ENCODE measurements around the gene CCL7.

The CCL7 gene

GRCh38 chr17:34265711-34266110, 4.3 kb upstream of the CCL7 start:
- FAIRE-seq, result no peak
- DNase-seq (ENCODE audit: insufficient read length, low spot score), result no peak
- no peak for TF ChIP-seq TAF1 (IDR thresholded peaks at IDR 0.05; ENCODE audit: low read depth, low read length)

GRCh38 chr17:34275881-34276280, 5.9 kb downstream of the CCL7 start:
- FAIRE-seq (no peak), DNase-seq (ENCODE audit: insufficient read length, low spot score) (no peak)
- TF ChIP-seq TAF1 (IDR thresholded peaks at IDR 0.05; ENCODE audit: low read depth, low read length) (no peak), SPI1 (IDR thresholded peaks at IDR 0.05; ENCODE audit: low read depth, low read length) (no peak), POLR2A (IDR thresholded peaks at IDR 0.05; ENCODE audit: low read depth, low read length) (no peak), PAX5 (IDR thresholded peaks at IDR 0.05; ENCODE audit: insufficient read depth, low read length, severe bottlenecking) (no peak), POU2F2 (IDR thresholded peaks at IDR 0.05; ENCODE audit: low read depth, low read length) (no peak), POLR2AphosphoS5 (IDR thresholded peaks at IDR 0.05; ENCODE audit: low read depth, low read length) (no peak)

- TF ChIP-seq SPI1 (IDR thresholded peaks at IDR 0.05; ENCODE audit: low read depth, low read length), result no peak
- TF ChIP-seq TAF1 (IDR thresholded peaks at IDR 0.05; ENCODE audit: low read depth, low read length), result no peak
- no peak for TF ChIP-seq PAX5 (IDR thresholded peaks at IDR 0.05; ENCODE audit: insufficient read depth, low read length, severe bottlenecking)
- TF ChIP-seq POU2F2 (IDR thresholded peaks at IDR 0.05; ENCODE audit: low read depth, low read length), result no peak
- no peak for TF ChIP-seq POLR2AphosphoS5 (IDR thresholded peaks at IDR 0.05; ENCODE audit: low read depth, low read length)
- TF ChIP-seq POLR2A (IDR thresholded peaks at IDR 0.05; ENCODE audit: low read depth, low read length), result no peak
- FAIRE-seq (no peak), DNase-seq (ENCODE audit: insufficient read length, low spot score) (no peak)
Observed at GRCh38 chr17:34276826-34277225, 6.8 kb downstream of the CCL7 start.

- FAIRE-seq, result no peak
- DNase-seq (ENCODE audit: insufficient read length, low spot score), result no peak
- TF ChIP-seq POU2F2 (IDR thresholded peaks at IDR 0.05; ENCODE audit: low read depth, low read length), result no peak
- no peak for TF ChIP-seq TAF1 (IDR thresholded peaks at IDR 0.05; ENCODE audit: low read depth, low read length)
- TF ChIP-seq POLR2A (IDR thresholded peaks at IDR 0.05; ENCODE audit: low read depth, low read length), result no peak
- no peak for TF ChIP-seq SPI1 (IDR thresholded peaks at IDR 0.05; ENCODE audit: low read depth, low read length)
- no peak for TF ChIP-seq PAX5 (IDR thresholded peaks at IDR 0.05; ENCODE audit: insufficient read depth, low read length, severe bottlenecking)
- no peak for TF ChIP-seq POLR2AphosphoS5 (IDR thresholded peaks at IDR 0.05; ENCODE audit: low read depth, low read length)
Observed at GRCh38 chr17:34283571-34283970, 13.6 kb downstream of the CCL7 start.

- FAIRE-seq, result no peak
- DNase-seq (ENCODE audit: insufficient read length, low spot score), result no peak
- TF ChIP-seq POU2F2 (IDR thresholded peaks at IDR 0.05; ENCODE audit: low read depth, low read length) (no peak), SPI1 (IDR thresholded peaks at IDR 0.05; ENCODE audit: low read depth, low read length) (no peak), POLR2A (IDR thresholded peaks at IDR 0.05; ENCODE audit: low read depth, low read length) (no peak), TAF1 (IDR thresholded peaks at IDR 0.05; ENCODE audit: low read depth, low read length) (no peak), POLR2AphosphoS5 (IDR thresholded peaks at IDR 0.05; ENCODE audit: low read depth, low read length) (no peak), PAX5 (IDR thresholded peaks at IDR 0.05; ENCODE audit: insufficient read depth, low read length, severe bottlenecking) (no peak)
Observed at GRCh38 chr17:34285286-34285792, 15.3 kb downstream of the CCL7 start, which contains the start of gene CCL11. Gene CCL11, plus strand, starts transcription at chr17:34285742. Its CDS starts 67 bp downstream, at chr17:34285809.

- FAIRE-seq, result no peak
- no peak for DNase-seq (ENCODE audit: insufficient read length, low spot score)
- no peak for TF ChIP-seq POU2F2 (IDR thresholded peaks at IDR 0.05; ENCODE audit: low read depth, low read length)
- TF ChIP-seq POLR2A (IDR thresholded peaks at IDR 0.05; ENCODE audit: low read depth, low read length), result no peak
- no peak for TF ChIP-seq TAF1 (IDR thresholded peaks at IDR 0.05; ENCODE audit: low read depth, low read length)
- no peak for TF ChIP-seq SPI1 (IDR thresholded peaks at IDR 0.05; ENCODE audit: low read depth, low read length)
- no peak for TF ChIP-seq POLR2AphosphoS5 (IDR thresholded peaks at IDR 0.05; ENCODE audit: low read depth, low read length)
- no peak for TF ChIP-seq PAX5 (IDR thresholded peaks at IDR 0.05; ENCODE audit: insufficient read depth, low read length, severe bottlenecking)
Observed at GRCh38 chr17:34287875-34288274, 17.9 kb downstream of the CCL7 start.

- DNase-seq (ENCODE audit: insufficient read length, low spot score), result no peak
- FAIRE-seq, result no peak
- TF ChIP-seq PAX5 (IDR thresholded peaks at IDR 0.05; ENCODE audit: insufficient read depth, low read length, severe bottlenecking), result no peak
- TF ChIP-seq POLR2AphosphoS5 (IDR thresholded peaks at IDR 0.05; ENCODE audit: low read depth, low read length), result no peak
- no peak for TF ChIP-seq POU2F2 (IDR thresholded peaks at IDR 0.05; ENCODE audit: low read depth, low read length)
- TF ChIP-seq SPI1 (IDR thresholded peaks at IDR 0.05; ENCODE audit: low read depth, low read length), result no peak
- TF ChIP-seq POLR2A (IDR thresholded peaks at IDR 0.05; ENCODE audit: low read depth, low read length), result no peak
- TF ChIP-seq TAF1 (IDR thresholded peaks at IDR 0.05; ENCODE audit: low read depth, low read length), result no peak
Observed at GRCh38 chr17:34290586-34290985, 20.6 kb downstream of the CCL7 start.

GRCh38 chr17:34291721-34292348, 21.8 kb downstream of the CCL7 start:
- no peak for TF ChIP-seq TAF1 (IDR thresholded peaks at IDR 0.05; ENCODE audit: low read depth, low read length)
- no peak for TF ChIP-seq PAX5 (IDR thresholded peaks at IDR 0.05; ENCODE audit: insufficient read depth, low read length, severe bottlenecking)
- no peak for TF ChIP-seq POU2F2 (IDR thresholded peaks at IDR 0.05; ENCODE audit: low read depth, low read length)
- no peak for DNase-seq (ENCODE audit: insufficient read length, low spot score)
- FAIRE-seq, result no peak

GRCh38 chr17:34299027-34299426, 29.0 kb downstream of the CCL7 start:
- no peak for FAIRE-seq
- TF ChIP-seq POLR2AphosphoS5 (IDR thresholded peaks at IDR 0.05; ENCODE audit: low read depth, low read length), result no peak
- no peak for TF ChIP-seq POU2F2 (IDR thresholded peaks at IDR 0.05; ENCODE audit: low read depth, low read length)
- no peak for TF ChIP-seq PAX5 (IDR thresholded peaks at IDR 0.05; ENCODE audit: insufficient read depth, low read length, severe bottlenecking)
- TF ChIP-seq SPI1 (IDR thresholded peaks at IDR 0.05; ENCODE audit: low read depth, low read length), result no peak
- TF ChIP-seq POLR2A (IDR thresholded peaks at IDR 0.05; ENCODE audit: low read depth, low read length), result no peak
- no peak for TF ChIP-seq TAF1 (IDR thresholded peaks at IDR 0.05; ENCODE audit: low read depth, low read length)

GRCh38 chr17:34299956-34300577, 30.0 kb downstream of the CCL7 start:
- no peak for FAIRE-seq
- DNase-seq (ENCODE audit: insufficient read length, low spot score), result no peak
- TF ChIP-seq POU2F2 (IDR thresholded peaks at IDR 0.05; ENCODE audit: low read depth, low read length) (no peak), POLR2A (IDR thresholded peaks at IDR 0.05; ENCODE audit: low read depth, low read length) (no peak), PAX5 (IDR thresholded peaks at IDR 0.05; ENCODE audit: insufficient read depth, low read length, severe bottlenecking) (no peak), TAF1 (IDR thresholded peaks at IDR 0.05; ENCODE audit: low read depth, low read length) (no peak), SPI1 (IDR thresholded peaks at IDR 0.05; ENCODE audit: low read depth, low read length) (no peak), POLR2AphosphoS5 (IDR thresholded peaks at IDR 0.05; ENCODE audit: low read depth, low read length) (no peak)

More at GRCh38 chr17:34299027-34299426, 29.0 kb downstream of the CCL7 start:
- DNase-seq (ENCODE audit: insufficient read length, low spot score), result no peak

Measured in GM12891 (cell line).